22Rv1 (cell line): ENCODE data around the gene DYNLL1.
A peak's percentile ranks its signal among the peaks of the same experiment; 100 is the strongest.

Experiments
- H3K27ac ChIP-seq: fragments of 450-650 bp; 2 replicates; pipeline ENCODE4 v1.5.1; 2017
- CTCF ChIP-seq: fragments of 450-650 bp; IDR thresholded peaks from 2 replicates; pipeline ENCODE4 v1.5.1; 2017; ENCODE audit warnings: mild to moderate bottlenecking
- ZFX ChIP-seq: fragments of 450-650 bp; IDR thresholded peaks from 2 replicates; pipeline ENCODE4 v1.6.1; 2017; ENCODE audit warnings: antibody characterized with exemption, borderline replicate concordance

Gene DYNLL1

DNA sequence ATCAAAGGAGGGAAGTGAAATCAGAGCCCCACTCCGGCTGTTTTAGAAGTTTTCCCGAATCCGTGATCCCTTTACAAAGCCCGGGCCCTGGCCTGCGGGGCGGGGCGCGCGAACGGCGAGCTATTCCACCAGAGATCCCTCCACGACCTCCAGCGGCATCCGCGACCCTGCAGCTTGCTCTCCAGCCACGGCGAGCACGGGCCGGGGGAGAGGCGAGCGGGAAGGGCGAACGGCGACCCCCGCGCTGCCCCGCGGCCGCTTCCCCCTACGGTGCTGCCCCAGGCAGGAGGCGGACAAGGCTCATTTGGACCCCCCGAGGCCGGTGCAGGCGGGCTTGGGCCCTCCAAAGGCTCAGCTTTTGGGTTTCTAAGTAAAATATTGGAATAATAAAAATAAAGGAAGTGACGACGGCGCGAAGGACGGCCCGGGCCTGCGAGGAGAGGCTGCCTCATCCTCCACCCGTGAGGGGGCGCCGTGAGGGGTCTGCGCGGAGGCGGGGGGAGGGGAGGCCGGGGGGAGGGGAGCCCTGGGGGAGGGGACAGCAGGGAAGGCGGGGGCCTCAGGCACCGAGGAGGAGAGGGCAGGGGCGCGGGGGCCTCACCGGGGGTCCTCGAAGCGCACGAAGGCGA, 27.0 kb upstream of the DYNLL1 start:
- H3K27ac ChIP-seq: peak overlapping the region; percentile 89
- TF ChIP-seq CTCF (no peak), ZFX (no peak)

- H3K27ac ChIP-seq: peak within 1 kb of the TSS; percentile 89
Measured at GRCh38 chr12:120469450-120470149, 26.3 kb upstream of the DYNLL1 start, which contains the start of gene SRSF9. TSS of gene SRSF9 (minus strand) at chr12:120469748. CDS start at chr12:120469609, 139 bp downstream.

DNA sequence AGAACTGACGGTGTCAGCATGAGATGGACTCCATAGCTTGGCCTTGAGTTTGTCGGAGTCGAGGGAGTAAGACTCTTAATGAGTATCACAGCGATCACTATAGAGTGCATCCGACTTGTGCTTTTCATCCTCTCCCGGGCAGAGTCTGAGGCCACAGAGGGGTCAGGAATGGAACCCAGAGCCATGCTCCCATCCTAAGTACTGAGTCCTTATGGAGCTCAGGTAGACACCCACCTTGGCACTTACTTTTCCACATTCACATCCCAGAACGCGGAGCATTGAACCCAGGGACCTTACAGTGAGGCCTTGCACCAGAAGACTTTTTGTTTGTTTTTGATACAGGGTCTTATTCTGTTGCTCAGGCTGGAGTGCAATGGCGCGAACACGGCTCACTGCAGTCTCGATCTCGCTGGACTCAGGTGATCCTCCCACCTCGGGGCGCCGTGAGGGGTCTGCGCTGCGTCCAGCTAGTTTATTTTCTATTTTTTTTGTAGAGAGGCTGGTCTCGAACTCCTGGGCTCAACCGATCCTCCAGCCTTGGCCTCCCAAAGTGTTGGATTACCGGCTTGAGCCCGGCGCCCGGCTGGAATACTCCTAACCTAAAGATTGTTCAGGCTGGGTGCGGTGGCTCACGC, 25.6 kb upstream of the DYNLL1 start:
- H3K27ac ChIP-seq: peak overlapping the region; percentile 89

More at GRCh38 chr12:120469450-120470149, 26.3 kb upstream of the DYNLL1 start, which contains the start of gene SRSF9:
- TF ChIP-seq CTCF: peak; percentile 99
- no peak for TF ChIP-seq ZFX

DNA sequence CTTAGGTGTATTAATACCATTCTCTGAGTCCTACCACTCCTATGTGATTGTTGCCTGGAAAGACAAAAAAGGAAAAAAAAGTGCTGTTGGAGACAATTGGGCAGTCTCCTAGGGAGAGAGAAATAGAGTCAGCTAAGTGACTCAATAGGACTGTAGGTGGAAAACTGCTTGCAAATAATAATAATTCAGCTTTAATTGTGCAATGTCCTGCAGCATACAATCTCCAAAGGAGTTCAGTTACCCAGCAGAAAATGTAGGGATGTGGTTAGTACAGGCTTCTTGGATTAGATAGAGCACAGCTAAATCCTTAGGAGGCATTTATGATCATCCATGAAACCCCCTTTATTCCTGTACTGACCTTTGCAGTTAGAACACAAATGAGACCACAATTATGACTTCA, 23.4 kb upstream of the DYNLL1 start:
- no peak overlapping the region for H3K27ac ChIP-seq
- no peak for TF ChIP-seq CTCF
- no peak for TF ChIP-seq ZFX

More for the DNA sequence above, 25.6 kb upstream of the DYNLL1 start:
- no peak for TF ChIP-seq CTCF
- TF ChIP-seq ZFX: no peak

DNA sequence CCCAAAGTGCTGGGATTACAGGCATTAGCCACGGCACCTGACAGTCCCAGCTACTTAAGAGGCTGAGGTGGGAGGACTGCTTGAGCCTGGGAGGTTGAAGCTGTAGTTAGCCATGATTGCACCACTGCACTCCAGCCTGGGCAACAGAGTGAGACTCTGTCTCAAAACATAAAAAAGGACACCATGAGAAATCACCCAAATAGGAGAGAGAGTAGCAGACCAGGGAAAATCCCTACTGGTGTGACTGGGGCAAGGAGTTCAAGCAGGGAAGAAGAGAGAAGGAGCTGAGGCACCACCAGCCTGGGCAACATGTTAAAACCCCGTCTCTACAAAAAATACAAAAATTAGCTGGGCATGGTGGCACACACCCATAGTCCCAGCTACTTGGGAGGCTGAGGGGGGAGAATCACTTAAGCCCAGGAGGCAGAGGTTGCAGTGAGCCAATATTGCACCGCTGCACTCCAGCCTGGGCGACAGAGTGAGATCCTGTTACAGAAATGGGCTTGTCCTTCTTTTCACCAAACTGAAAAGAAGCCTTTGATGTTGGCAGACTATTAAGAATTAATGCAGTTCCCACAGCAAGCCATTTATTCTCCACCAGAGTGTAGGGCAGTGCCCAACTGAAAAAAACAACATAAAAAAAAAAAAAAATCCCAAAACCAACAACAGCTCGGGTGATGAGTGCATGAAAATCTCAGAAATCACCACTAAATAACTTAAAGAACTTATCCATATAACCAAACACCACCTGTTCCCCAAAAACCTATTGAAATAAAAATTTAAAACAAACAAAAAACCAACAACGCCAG, 21.9 kb upstream of the DYNLL1 start:
- H3K27ac ChIP-seq: peak overlapping the region; percentile 14; the same call in 1 of the 2 replicates

DNA sequence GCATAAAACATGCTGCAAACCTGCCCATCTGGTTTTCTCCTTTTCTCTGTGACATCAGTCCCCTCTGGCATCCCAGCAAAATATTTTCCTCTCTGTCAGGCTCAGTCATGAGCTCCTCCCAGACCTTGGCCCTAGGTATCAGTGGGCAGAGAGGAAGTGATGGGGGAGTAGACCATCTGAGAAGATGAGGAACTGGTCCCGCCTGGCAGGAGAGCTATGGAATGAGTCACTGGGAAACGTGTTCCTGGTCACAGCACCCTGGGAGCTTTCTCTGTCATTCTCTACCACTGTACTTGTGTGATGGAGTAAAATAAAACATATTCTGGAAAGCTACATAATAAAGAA, 21.3 kb upstream of the DYNLL1 start:
- TF ChIP-seq CTCF (no peak), ZFX (no peak)
- H3K27ac ChIP-seq: peak overlapping the region; percentile 14; the same call in 1 of the 2 replicates

More for the DNA sequence above, 21.9 kb upstream of the DYNLL1 start:
- no peak for TF ChIP-seq ZFX
- TF ChIP-seq CTCF: no peak
